ENCODE measurements around the gene CENPK.

GRCh38 chr5:65553941-65554340, 9.0 kb downstream of the CENPK start:
- TF ChIP-seq, protein P1, sequence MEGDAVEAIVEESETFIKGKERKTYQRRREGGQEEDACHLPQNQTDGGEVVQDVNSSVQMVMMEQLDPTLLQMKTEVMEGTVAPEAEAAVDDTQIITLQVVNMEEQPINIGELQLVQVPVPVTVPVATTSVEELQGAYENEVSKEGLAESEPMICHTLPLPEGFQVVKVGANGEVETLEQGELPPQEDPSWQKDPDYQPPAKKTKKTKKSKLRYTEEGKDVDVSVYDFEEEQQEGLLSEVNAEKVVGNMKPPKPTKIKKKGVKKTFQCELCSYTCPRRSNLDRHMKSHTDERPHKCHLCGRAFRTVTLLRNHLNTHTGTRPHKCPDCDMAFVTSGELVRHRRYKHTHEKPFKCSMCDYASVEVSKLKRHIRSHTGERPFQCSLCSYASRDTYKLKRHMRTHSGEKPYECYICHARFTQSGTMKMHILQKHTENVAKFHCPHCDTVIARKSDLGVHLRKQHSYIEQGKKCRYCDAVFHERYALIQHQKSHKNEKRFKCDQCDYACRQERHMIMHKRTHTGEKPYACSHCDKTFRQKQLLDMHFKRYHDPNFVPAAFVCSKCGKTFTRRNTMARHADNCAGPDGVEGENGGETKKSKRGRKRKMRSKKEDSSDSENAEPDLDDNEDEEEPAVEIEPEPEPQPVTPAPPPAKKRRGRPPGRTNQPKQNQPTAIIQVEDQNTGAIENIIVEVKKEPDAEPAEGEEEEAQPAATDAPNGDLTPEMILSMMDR (IDR thresholded peaks at IDR 0.05): no peak
- no peak for TF ChIP-seq POLR2A (IDR thresholded peaks at IDR 0.05)

All from uterus (tissue), 2 donors.